ENCODE data around the gene COL17A1. TPM values are rescaled to one million over a fixed set of nuclear protein-coding genes. Genes with fewer than 3 reads are reported as not detected.
A peak's percentile ranks its signal among the peaks of the same experiment; 100 is the strongest.

The COL17A1 gene
- total RNA-seq, 4 donors from 2014 or later, result 0.17 to 0.29 (median 0.26) TPM; not detected in 1

DNA sequence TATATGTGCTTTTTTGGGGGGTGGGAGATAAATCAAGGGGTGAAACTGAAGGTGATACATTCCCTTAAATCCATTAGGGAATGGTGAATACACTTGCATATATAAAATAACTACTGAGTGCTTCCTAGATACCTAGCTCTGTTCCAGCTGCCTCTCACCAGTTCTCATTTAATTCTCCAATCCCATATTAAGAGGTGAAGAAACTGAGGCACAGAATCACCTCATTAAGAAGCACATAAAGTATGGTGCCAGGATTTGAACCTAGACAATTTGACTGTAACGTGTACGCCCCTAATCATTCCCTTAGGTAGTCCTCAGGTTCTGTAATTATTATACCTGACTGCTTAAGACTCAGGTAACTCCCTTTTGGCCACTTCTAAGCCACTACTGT is 34.8 kb upstream of the COL17A1 start:
- H3K9me3 ChIP-seq, result no peaks in the 10 kb centered on the region
- H3K4me3 ChIP-seq, result peak overlapping the region; percentile 72 to 83 (median 80)
- H3K36me3 ChIP-seq, result no peaks in the 10 kb centered on the region
- 45% methylated on average over 2 of the region's 2 CpGs for WGBS
- peak overlapping the region; percentile 93 to 99 (median 98) for H3K27ac ChIP-seq (replicated peaks in 1 of 4)
- TF ChIP-seq POLR2A (IDR thresholded peaks at IDR 0.05; ENCODE audit: low read depth), result peak; percentile 7
- TF ChIP-seq, protein P1, sequence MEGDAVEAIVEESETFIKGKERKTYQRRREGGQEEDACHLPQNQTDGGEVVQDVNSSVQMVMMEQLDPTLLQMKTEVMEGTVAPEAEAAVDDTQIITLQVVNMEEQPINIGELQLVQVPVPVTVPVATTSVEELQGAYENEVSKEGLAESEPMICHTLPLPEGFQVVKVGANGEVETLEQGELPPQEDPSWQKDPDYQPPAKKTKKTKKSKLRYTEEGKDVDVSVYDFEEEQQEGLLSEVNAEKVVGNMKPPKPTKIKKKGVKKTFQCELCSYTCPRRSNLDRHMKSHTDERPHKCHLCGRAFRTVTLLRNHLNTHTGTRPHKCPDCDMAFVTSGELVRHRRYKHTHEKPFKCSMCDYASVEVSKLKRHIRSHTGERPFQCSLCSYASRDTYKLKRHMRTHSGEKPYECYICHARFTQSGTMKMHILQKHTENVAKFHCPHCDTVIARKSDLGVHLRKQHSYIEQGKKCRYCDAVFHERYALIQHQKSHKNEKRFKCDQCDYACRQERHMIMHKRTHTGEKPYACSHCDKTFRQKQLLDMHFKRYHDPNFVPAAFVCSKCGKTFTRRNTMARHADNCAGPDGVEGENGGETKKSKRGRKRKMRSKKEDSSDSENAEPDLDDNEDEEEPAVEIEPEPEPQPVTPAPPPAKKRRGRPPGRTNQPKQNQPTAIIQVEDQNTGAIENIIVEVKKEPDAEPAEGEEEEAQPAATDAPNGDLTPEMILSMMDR (IDR thresholded peaks at IDR 0.05), result no peak
- intact Hi-C loops (cut with DNase I), result loop anchor here (5.0 kb wide), 4 partner anchors 73 to 233 kb away; partner anchors contain the start of genes GSTO2 and SLK
- no peak for DNase-seq (ENCODE audit: extremely low spot score)
- no peaks in the 10 kb centered on the region for H3K27me3 ChIP-seq
- peaks cover 5 to 22% (median 20%) of the 10 kb centered on the region in 4 donors for H3K4me1 ChIP-seq

DNA sequence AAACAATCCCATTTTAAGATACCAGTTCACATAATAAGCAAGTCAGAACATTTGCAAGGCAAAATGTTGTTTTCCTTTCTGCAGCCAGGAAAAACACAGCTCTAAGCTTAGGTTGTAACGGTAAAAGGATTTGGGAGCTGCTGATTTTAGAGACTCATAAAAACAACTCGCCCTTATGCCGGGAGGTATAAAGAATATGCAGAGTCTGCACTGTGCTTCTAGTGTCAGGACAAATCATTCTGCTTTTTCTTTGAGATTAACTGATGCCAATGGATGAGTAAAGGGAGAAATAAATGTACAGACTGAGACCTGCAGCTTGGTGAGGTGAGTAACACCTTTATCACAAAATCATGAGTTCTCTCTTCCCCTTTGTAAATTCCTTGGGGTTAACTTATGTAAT is 34.3 kb upstream of the COL17A1 start:
- H3K36me3 ChIP-seq, result no peaks in the 10 kb centered on the region
- WGBS, result 79% methylated on average over 3 of the region's 3 CpGs
- no peaks in the 10 kb centered on the region for H3K9me3 ChIP-seq
- intact Hi-C loops (cut with DNase I), result loop anchor here (5.0 kb wide), 4 partner anchors 73 to 233 kb away; partner anchors contain the start of genes GSTO2 and SLK
- no peaks in the 10 kb centered on the region for H3K27me3 ChIP-seq
- no peak for DNase-seq (ENCODE audit: extremely low spot score)
- TF ChIP-seq EP300 (IDR thresholded peaks at IDR 0.05) (no peak), POLR2AphosphoS5 (IDR thresholded peaks at IDR 0.05) (no peak), POLR2A (IDR thresholded peaks at IDR 0.05; ENCODE audit: low read depth) (no peak)
- TF ChIP-seq, protein P1 (IDR thresholded peaks at IDR 0.05), result no peak
- H3K4me3 ChIP-seq, result no peak overlapping the region
- H3K4me1 ChIP-seq, result peaks cover 5 to 22% (median 20%) of the 10 kb centered on the region in 4 donors
- peak overlapping the region; percentile 93 to 99 (median 98) for H3K27ac ChIP-seq (replicated peaks in 1 of 4)

DNA sequence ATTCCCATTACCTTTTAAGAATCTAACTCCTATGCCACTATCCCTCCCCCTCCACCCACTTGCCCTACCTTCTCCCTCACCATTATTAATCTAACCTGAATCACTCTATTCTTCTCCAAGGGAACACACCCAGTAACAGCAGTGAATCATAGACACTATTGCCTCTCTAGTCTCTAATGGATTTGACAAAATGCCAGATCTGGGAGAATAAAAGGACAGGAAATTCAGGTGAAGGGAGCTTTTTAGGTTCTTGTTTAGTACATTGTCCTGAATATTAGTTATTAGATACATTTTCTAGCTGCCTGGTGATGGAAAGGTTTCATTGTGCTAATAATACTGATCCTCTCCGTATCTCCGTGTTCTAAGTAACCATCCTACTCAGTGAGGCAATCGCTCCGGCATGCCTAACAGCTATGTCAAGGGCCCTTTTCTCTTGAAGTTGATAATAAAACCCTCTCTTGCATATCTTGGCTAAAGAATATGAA is 32.2 kb upstream of the COL17A1 start:
- Histone ChIP-seq H3K36me3 (no peaks in the 10 kb centered on the region), H3K27ac (replicated peaks in 1 of 4) (no peak overlapping the region), H3K27me3 (no peaks in the 10 kb centered on the region), H3K4me1 (peaks cover 5 to 17% (median 15%) of the 10 kb centered on the region in 4 donors), H3K4me3 (no peak overlapping the region), H3K9me3 (no peaks in the 10 kb centered on the region)
- no peak for TF ChIP-seq EP300 (IDR thresholded peaks at IDR 0.05)
- no peak for TF ChIP-seq POLR2AphosphoS5 (IDR thresholded peaks at IDR 0.05)
- TF ChIP-seq POLR2A (IDR thresholded peaks at IDR 0.05; ENCODE audit: low read depth), result no peak
- DNase-seq (ENCODE audit: extremely low spot score), result no peak
- 88% methylated on average over 4 of the region's 4 CpGs for WGBS
- intact Hi-C loops (cut with DNase I), result no loop called here

DNA sequence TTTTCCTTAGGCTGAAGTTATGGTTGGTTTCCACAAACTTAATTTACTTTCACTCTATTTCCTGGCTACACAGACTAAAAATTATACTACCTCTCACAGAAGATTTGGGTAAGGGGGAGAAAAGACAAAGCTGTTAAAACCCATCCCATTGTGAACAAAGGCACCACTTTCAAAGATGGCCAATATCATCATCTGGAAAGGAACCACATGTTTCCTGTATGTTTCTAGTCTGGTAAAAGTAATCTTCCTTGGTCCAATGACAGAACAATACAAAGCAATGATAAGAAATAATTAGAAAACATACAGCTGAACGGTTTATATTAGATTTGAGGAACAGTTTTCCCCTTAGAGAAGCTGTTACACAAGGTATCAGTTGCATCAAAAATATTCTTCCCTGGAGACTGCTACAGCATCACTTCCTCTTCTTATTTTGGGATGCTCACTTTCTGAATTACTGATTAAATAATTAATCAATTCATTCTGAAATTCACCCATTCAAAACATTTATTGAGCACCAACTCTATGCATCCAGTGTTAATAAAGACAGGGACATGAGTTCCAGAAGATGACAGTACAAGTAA is 27.8 kb upstream of the COL17A1 start:
- no peak for TF ChIP-seq POLR2AphosphoS5 (IDR thresholded peaks at IDR 0.05)
- no peak for TF ChIP-seq POLR2A (IDR thresholded peaks at IDR 0.05; ENCODE audit: low read depth)
- TF ChIP-seq, protein P1 (IDR thresholded peaks at IDR 0.05), result no peak
- H3K27ac ChIP-seq (replicated peaks in 1 of 4), result no peak overlapping the region
- H3K4me3 ChIP-seq, result no peak overlapping the region
- H3K9me3 ChIP-seq, result no peaks in the 10 kb centered on the region
- H3K4me1 ChIP-seq, result no peaks in the 10 kb centered on the region
- H3K27me3 ChIP-seq, result peaks cover 0 to 7% (median 0%) of the 10 kb centered on the region in 4 donors
- intact Hi-C loops (cut with DNase I), result no loop called here
- WGBS, result 42% methylated on average over 1 of the region's 1 CpG
- H3K36me3 ChIP-seq, result no peaks in the 10 kb centered on the region
- DNase-seq (ENCODE audit: extremely low spot score), result no peak

DNA sequence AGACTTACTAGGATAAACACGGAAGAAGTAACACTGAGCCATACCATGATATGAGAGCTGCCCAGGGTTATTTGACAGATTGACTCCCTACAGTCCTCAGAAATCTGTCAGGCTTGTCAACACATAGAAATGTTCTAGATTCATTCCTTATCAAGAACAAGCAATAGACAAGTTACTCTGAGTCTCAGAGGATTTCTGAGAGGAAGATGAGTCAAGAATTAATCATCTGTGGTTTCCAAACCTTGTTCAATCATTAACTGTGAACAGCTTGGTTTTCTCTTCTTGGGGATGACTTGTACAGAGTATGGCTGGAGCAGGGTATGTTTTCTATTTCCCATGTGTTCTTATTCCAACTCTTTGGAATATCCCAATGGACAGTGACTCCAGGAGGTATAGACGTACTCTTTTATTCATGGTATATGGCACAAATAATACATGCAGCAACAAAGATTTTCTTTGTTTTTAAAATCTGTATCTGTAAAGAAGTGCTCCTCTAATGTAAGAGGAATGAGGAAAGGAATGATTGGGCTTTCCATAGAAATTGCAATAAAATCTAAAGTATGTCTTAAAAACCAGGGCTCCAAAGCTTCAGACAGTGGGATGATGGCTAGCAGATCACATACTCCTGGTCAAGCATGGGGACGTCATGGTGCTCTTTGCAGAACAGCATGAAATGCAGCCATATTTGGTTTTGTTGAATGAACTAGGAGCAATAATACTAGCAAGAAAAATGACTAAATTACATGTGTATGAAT is 24.4 kb upstream of the COL17A1 start:
- 83% methylated on average over 3 of the region's 3 CpGs for WGBS
- no peak overlapping the region for H3K4me3 ChIP-seq
- no peaks in the 10 kb centered on the region for H3K4me1 ChIP-seq
- TF ChIP-seq, protein P1 (IDR thresholded peaks at IDR 0.05), result no peak
- TF ChIP-seq EP300 (IDR thresholded peaks at IDR 0.05) (no peak), POLR2AphosphoS5 (IDR thresholded peaks at IDR 0.05) (no peak)
- no peak overlapping the region for H3K27ac ChIP-seq (replicated peaks in 1 of 4)
- H3K27me3 ChIP-seq, result peaks cover 0 to 7% (median 0%) of the 10 kb centered on the region in 4 donors
- no peaks in the 10 kb centered on the region for H3K36me3 ChIP-seq
- no peaks in the 10 kb centered on the region for H3K9me3 ChIP-seq
- intact Hi-C loops (cut with DNase I), result no loop called here
- no peak for DNase-seq (ENCODE audit: extremely low spot score)

Measured in esophagus muscularis mucosa (tissue), 4 donors.